PC-3 (cell line): Measurements from ENCODE around the gene SYVN1.
A peak's percentile ranks its signal among the peaks of the same experiment; 100 is the strongest.

ENCODE experiments used
- EZH2 ChIP-seq: fragments of 300-600 bp; sonication (generic); IDR thresholded peaks from one replicate; pipeline ENCODE4 v1.6.1; 2017; ENCODE audit warnings: antibody characterized with exemption, mild to moderate bottlenecking, low read length; ENCODE audit not compliant: unreplicated experiment
- EZH2phosphoT487 ChIP-seq: fragments of 300-600 bp; sonication (generic); IDR thresholded peaks from 2 replicates; pipeline ENCODE4 v1.6.1; 2018; ENCODE audit warnings: mild to moderate bottlenecking, antibody characterized with exemption, low read length, borderline replicate concordance
- TF ChIP-seq, protein P1 (sequence below): fragments of 300-600 bp; sonication (generic); conservative IDR thresholded peaks from 2 replicates; pipeline ENCODE4 v1.5.1; 2017; ENCODE audit warnings: antibody characterized with exemption, low read depth, mild to moderate bottlenecking, low read length

DNA sequence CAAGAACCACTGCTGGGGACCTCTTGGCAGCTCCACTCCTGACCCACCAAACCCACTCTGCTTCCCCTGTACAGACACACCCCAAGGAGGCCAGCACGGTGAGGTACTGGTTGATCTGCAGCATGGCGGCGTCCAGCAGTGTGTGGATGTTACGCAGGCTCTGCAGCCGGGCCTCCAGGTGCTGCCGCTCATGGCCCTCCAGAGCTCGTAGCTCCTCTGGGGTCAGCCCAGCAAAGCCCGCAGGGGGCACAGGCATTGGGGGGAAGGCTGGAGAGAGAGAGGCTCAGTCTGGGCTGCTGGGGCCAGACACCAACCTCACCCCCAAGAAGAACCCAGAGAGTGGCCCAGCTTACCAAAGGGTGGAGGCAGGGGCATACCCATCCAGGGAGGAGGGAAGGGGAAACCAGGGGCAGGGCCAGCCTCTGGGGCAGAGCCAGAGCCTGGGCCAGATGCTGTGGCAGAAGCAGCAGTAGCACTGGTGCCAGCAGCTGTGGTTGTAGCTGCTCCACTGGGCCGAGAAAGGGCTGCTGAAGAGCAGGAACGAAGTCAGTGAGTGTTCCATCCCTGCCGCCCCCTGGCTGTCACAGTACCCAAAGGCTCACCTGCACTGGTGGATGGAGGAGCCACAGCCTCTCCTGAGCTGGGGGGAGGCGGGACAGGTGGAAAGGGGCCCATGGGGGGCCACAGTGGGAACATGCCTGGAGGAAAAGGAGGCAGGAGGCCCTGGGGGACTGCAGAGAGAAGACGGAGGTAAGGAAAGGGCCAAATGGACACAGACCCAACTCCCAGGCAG lies 4.5 kb downstream of the SYVN1 start:
- TF ChIP-seq, protein P1, sequence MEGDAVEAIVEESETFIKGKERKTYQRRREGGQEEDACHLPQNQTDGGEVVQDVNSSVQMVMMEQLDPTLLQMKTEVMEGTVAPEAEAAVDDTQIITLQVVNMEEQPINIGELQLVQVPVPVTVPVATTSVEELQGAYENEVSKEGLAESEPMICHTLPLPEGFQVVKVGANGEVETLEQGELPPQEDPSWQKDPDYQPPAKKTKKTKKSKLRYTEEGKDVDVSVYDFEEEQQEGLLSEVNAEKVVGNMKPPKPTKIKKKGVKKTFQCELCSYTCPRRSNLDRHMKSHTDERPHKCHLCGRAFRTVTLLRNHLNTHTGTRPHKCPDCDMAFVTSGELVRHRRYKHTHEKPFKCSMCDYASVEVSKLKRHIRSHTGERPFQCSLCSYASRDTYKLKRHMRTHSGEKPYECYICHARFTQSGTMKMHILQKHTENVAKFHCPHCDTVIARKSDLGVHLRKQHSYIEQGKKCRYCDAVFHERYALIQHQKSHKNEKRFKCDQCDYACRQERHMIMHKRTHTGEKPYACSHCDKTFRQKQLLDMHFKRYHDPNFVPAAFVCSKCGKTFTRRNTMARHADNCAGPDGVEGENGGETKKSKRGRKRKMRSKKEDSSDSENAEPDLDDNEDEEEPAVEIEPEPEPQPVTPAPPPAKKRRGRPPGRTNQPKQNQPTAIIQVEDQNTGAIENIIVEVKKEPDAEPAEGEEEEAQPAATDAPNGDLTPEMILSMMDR: peak; percentile 20; the same call in 1 of the 2 replicates
- TF ChIP-seq EZH2 (no peak), EZH2phosphoT487 (no peak)
